UCSD-AML1 (cell line): Measurements from ENCODE around the gene TMEM203.

ENCODE experiments used
- DNase-seq: peaks from one replicate; lab custom pipeline; 2025; ENCODE audit not compliant: unreplicated experiment; lab: John Stamatoyannopoulos, UW

Gene TMEM203

GRCh38 chr9:137198051-137198901 lies 7.2 kb downstream of the TMEM203 start:
- no peak for DNase-seq

GRCh38 chr9:137195525-137196220 lies 9.8 kb downstream of the TMEM203 start:
- no peak for DNase-seq

- DNase-seq: no peak
These were observed 10.5 kb downstream of the TMEM203 start for GRCh38 chr9:137194909-137195308.

- DNase-seq: no peak
These were observed 11.1 kb downstream of the TMEM203 start for GRCh38 chr9:137194388-137194787.

DNA sequence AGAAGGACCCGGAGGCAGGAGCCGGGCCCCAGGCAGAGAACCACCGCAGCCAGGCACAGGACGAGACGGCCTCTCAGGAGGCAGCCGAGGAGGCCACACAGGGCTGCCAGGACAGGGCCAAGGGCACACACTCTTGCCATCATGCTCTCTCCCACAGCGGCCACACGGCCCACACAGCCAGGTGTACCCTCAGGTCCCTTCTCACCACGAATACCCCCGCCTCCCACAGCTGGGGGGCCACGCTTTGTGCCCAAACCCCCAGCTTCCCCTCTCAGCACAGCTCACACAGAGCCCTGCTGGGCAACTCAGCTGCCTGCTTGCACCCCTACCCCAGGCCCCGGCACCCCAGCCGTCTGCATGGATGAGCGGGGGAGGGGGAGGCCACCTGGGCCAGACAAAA lies 11.7 kb downstream of the TMEM203 start:
- DNase-seq: no peak

GRCh38 chr9:137192859-137193258 lies 12.6 kb downstream of the TMEM203 start:
- no peak for DNase-seq

- no peak for DNase-seq
These were observed 13.0 kb downstream of the TMEM203 start for GRCh38 chr9:137192448-137192780.

DNA sequence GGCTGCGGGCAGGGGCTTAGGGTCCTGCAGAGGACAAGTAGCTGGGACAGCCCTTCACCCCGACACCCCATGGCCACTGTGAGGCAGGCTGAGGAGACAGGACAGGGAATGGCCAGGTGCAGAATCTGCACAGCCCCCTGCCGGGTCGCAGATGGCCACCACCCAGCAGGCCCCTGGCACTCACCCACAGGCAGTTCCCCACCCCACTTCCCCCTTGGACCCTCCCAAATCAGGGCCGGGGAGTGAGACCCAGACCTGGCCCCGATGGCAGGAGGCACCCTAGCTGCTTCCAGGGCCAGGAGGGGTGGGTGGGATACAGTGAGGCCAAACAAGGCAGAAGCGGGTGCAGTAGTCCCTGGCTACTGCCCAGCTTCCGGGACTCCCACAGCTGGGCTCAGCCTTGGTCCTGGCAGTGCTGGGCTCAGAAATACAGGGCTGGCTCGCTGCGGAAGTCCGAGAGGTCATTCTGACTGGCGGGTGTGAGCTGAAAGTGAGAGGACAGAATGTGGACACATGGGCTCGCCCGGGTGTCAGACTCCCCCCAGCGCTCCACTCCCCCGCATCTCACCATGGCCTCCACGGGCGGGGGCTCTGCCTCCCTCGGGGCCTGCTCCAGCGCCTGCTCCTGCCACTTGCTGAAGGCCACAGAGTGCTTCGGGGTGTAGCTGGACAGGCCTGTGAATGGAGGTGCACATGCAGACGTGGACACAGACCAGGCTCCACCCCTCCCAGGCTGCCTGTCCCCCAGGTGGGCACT lies 13.6 kb downstream of the TMEM203 start:
- DNase-seq: no peak

- no peak for DNase-seq
These were observed 14.2 kb downstream of the TMEM203 start for GRCh38 chr9:137191245-137191644.

DNA sequence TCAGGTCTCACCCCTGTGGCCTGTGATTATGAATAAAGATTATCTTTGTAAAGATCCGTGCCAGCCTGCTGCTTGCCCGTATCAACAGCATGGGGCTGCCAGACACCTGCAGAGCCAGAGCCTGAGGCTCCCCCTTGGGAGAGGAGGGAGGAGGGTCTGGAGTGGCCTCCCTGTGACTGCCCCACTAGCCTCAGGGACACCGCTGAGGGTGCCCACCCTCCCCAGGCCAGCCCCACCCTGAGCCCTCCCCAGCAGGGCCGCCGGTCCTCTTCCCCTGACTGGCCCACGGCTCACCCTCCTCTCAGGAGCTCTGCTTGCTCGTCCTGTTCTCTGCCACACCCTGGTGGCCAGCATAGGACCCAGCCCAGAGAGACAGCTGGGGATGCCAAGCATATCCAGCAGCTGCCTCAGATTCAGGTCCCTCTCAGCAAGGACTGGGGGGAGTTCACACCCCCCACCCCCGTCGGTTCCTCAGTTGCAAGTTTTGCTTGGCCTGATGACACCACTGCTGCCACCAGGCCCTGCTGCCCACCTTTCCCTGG lies 15.1 kb downstream of the TMEM203 start:
- no peak for DNase-seq

DNA sequence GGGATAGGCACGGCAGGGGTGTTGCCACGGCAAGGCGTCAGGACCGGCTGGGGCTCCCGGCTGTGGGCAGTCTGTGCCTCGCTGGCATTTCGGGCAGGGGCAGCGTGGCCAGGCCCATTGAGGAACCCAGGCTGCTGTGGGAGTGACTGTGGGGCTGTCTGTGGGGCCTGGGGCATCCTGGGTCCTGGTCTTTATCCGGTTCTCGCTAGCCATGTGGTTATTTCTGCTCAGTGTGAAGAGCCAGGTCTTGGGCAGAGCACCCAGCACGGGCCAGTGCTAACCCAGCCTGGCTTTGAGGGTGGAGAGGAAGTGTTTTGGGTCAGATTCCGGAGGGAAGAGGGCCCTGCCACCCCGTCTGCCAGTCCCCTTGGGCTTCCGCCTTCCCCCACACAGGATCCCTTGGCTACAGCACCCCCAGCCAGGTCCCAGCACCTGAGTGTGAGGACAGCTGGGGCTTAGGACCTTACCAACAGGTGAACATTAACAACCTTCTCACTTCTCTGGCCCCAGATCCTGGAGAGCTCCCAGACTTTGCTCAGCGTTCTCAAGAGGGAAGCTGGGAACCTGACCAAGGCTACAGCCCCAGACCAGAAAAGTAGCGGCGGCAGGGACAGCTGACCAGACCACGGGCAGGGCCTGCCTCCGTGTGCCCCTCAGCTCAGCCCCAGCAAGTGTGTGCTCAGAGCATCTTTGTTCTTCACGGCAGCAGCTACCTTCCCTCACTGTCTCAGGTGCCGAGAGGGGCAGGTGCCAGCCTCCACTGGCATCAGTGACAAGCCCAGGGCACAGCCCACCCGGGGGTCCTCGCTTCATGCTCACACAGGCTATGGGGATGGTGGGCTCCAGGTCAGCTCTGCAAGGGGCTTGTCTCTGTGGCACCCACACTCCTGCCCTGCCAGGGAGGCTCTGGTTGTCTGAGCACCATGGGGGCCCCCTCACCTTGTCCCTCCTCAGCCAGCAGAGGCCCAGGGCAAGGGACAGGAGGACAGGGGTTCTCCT lies 15.9 kb downstream of the TMEM203 start:
- DNase-seq: no peak

- peak; percentile 97 for DNase-seq
These were observed 16.8 kb downstream of the TMEM203 start, which contains the start of the genes ANAPC2 and SSNA1 for GRCh38 chr9:137188490-137189296. ANAPC2 (minus strand) TSS chr9:137188560; CDS start chr9:137188532, 28 bp downstream. SSNA1 (plus strand) TSS chr9:137188676; CDS start chr9:137188727, 51 bp downstream.

- no peak for DNase-seq
These were observed 17.4 kb downstream of the TMEM203 start for GRCh38 chr9:137188086-137188489.

DNA sequence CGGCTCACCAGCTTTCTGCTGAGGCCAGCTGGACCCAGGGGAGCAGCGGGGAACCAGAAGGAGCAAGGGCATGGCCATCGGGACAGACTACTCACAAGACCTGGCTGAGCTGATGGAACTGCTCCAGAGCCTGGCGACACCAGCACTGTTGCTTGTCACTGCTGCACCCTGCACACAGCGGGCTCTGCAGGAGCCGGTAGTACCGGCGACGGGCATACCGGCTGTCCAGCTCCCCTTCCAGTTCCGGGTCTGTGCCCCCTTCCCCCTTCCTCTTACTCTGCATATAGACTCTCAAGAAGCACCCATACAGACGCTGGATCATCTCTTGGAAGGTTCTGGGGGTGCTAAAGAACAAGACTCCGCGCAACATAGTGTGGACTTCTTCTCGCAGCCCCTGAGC lies 18.1 kb downstream of the TMEM203 start:
- DNase-seq: no peak

DNA sequence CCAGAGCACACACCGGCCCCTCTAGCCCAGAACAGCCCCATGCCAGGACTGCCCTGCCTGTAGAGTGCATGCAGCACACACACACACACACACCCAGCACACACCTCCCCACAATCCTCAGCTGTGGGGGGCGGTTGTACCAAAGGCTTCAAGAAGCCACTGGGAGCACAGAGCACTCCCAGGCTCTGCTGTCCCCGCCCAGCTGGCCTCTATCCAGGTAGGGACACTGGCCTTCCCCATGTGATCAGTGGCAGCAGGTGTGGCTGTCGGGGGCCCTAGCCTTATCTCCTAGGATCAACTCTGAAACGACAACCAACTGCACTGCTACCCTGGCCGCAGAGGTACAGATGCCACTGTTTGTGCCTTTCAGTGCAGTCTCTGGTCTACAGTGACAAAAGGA lies 19.1 kb downstream of the TMEM203 start:
- DNase-seq: no peak

- DNase-seq: no peak
These were observed 19.5 kb downstream of the TMEM203 start for GRCh38 chr9:137185921-137186320.

- DNase-seq: no peak
These were observed 20.4 kb downstream of the TMEM203 start for GRCh38 chr9:137184881-137185660.

GRCh38 chr9:137183980-137184595 lies 21.4 kb downstream of the TMEM203 start:
- DNase-seq: no peak
